NCI-H1930 (cell line): Measurements from ENCODE around the gene ATF7.

Experiments
- DNase-seq, 2 experiments: peaks; one replicate each; lab custom pipeline; 2025; lab: John Stamatoyannopoulos, UW

The ATF7 gene

GRCh38 chr12:53501615-53502181 lies 124.5 kb downstream of the ATF7 start:
- no peak for DNase-seq

GRCh38 chr12:53500776-53501614 lies 125.2 kb downstream of the ATF7 start, which contains the start of gene TARBP2:
Gene TARBP2, plus strand, starts transcription at chr12:53501283. Its CDS starts 126 bp downstream, at chr12:53501409.
- DNase-seq, result peak; percentile 98

- no peak for DNase-seq
Measured at GRCh38 chr12:53500142-53500775, 125.9 kb downstream of the ATF7 start.

GRCh38 chr12:53499266-53500141 lies 126.7 kb downstream of the ATF7 start, which contains the start of gene MAP3K12:
Gene MAP3K12, minus strand, starts transcription at chr12:53499458. Its CDS starts 12,067 bp downstream, at chr12:53487391.
- peak; percentile 41 to 72 for DNase-seq

GRCh38 chr12:53498235-53498630 lies 127.9 kb downstream of the ATF7 start:
- no peak for DNase-seq

GRCh38 chr12:53497461-53497860 lies 128.7 kb downstream of the ATF7 start:
- DNase-seq, result no peak

- DNase-seq, result no peak
Measured at GRCh38 chr12:53496752-53497032, 129.5 kb downstream of the ATF7 start.

GRCh38 chr12:53495903-53496751 lies 130.1 kb downstream of the ATF7 start:
- no peak for DNase-seq

GRCh38 chr12:53493610-53494391 lies 132.4 kb downstream of the ATF7 start:
- DNase-seq, result no peak

GRCh38 chr12:53492830-53493609 lies 133.2 kb downstream of the ATF7 start:
- peak; percentile 86 to 93 for DNase-seq

GRCh38 chr12:53492188-53492587 lies 134.0 kb downstream of the ATF7 start:
- no peak for DNase-seq

GRCh38 chr12:53489242-53489864 lies 136.8 kb downstream of the ATF7 start:
- DNase-seq, result no peak

- no peak for DNase-seq
Measured at GRCh38 chr12:53486736-53487487, 139.3 kb downstream of the ATF7 start.

GRCh38 chr12:53485955-53486735 lies 140.0 kb downstream of the ATF7 start:
- DNase-seq, result no peak

GRCh38 chr12:53484686-53485575 lies 141.3 kb downstream of the ATF7 start:
- DNase-seq, result no peak

GRCh38 chr12:53483979-53484377 lies 142.2 kb downstream of the ATF7 start:
- DNase-seq, result no peak
